A549 (cell line): ENCODE measurements around the gene AFF2.

Experiments
- CTCF ChIP-seq: fragments of >200 bp; sonication (Bioruptor Twin); formaldehyde crosslinking; IDR thresholded peaks from 3 replicates; pipeline ENCODE4 v1.5.1; 2016
- E2F6 ChIP-seq: IDR thresholded peaks from 2 replicates; pipeline ENCODE4 v1.6.1; 2012; ENCODE audit warnings: low read depth, borderline replicate concordance
- EP300 ChIP-seq, 2 experiments: fragments of >200 bp; sonication (Bioruptor Twin); formaldehyde crosslinking; IDR thresholded peaks; 2 replicates in 1 of 2; 3 replicates in 1 of 2; pipeline ENCODE4 v1.6.1; 2016 to 2017
- POLR2AphosphoS2 ChIP-seq: conservative IDR thresholded peaks from 2 replicates; pipeline ENCODE4 v1.6.1; 2012; ENCODE audit warnings: low read length, improper control_type of control experiment, inconsistent platforms
- RAD21 ChIP-seq, 2 experiments: fragments of >200 bp in 1 of 2; sonication (Bioruptor Twin) in 1 of 2; formaldehyde crosslinking in 1 of 2; IDR thresholded peaks in 1 of 2; conservative IDR thresholded peaks in 1 of 2; 2 replicates in 1 of 2; 3 replicates in 1 of 2; pipeline ENCODE4 v1.6.1; 2012 to 2018; ENCODE audit warnings: inconsistent platforms in 1 of 2
- SREBF2 ChIP-seq: fragments of 450-650 bp; IDR thresholded peaks from 2 replicates; pipeline ENCODE4 v1.6.1; 2014; ENCODE audit warnings: mild to moderate bottlenecking, moderate library complexity

- TF ChIP-seq CTCF, result no peak
- no peak for TF ChIP-seq EP300 (IDR thresholded peaks at IDR 0.05)
- no peak for TF ChIP-seq POLR2AphosphoS2
- no peak for TF ChIP-seq SREBF2
- no peak for TF ChIP-seq E2F6
- TF ChIP-seq RAD21 (conservative IDR thresholded peaks at IDR 0.05 in 1 of 2, IDR thresholded peaks at IDR 0.05 in 1 of 2), result no peak
Observed at GRCh38 chrX:148763896-148764295, 263.5 kb downstream of the AFF2 start.
